OCI-LY3 (cell line): ENCODE measurements around the gene SLC4A1.
A peak's percentile ranks its signal among the peaks of the same experiment; 100 is the strongest.

Experiments used
- H2AFZ ChIP-seq: fragments of 200-600, 300-600 bp; shearing (Covaris generic); 2 replicates; pipeline ENCODE4 v1.6.0; 2014; ENCODE audit warnings: antibody characterized with exemption, low read depth, low read length
- H3K27ac ChIP-seq: fragments of 200-600, 300-600 bp; sonication (generic); 2 replicates; pipeline ENCODE4 v1.5.1; 2014; ENCODE audit warnings: mild to moderate bottlenecking, low read length, moderate library complexity, mixed read lengths
- H3K27me3 ChIP-seq: fragments of 200-600, 300-600 bp; sonication (generic); 2 replicates; pipeline ENCODE4 v1.6.1; 2014; ENCODE audit warnings: low read depth, low read length, mixed read lengths
- H3K36me3 ChIP-seq: fragments of 200-600, 300-600 bp; sonication (generic); replicated peaks from 2 replicates; pipeline ENCODE3; 2014; ENCODE audit warnings: low read depth, low read length, mixed read lengths
- H3K4me1 ChIP-seq: fragments of 300-600, 200-600 bp; sonication (generic); 2 replicates; pipeline ENCODE4 v1.6.1; 2014; ENCODE audit warnings: low read length, mixed read lengths
- H3K4me2 ChIP-seq: fragments of 200-600, 300-600 bp; sonication (generic); 2 replicates; pipeline ENCODE4 v1.6.1; 2014; ENCODE audit warnings: low read length, mixed read lengths
- H3K4me3 ChIP-seq: fragments of 300-600, 200-600 bp; sonication (generic); 2 replicates; pipeline ENCODE4 v1.5.1; 2014; ENCODE audit warnings: antibody characterized with exemption, mild to moderate bottlenecking, low read length, moderate library complexity
- H3K79me2 ChIP-seq: fragments of 300-600, 200-600 bp; shearing (Covaris generic); 2 replicates; pipeline ENCODE4 v1.6.1; 2014; ENCODE audit warnings: mild to moderate bottlenecking, low read length, mixed read lengths
- H3K9ac ChIP-seq: fragments of 300-600, 200-600 bp; shearing (Covaris generic); 2 replicates; pipeline ENCODE4 v1.6.0; 2014; ENCODE audit warnings: mild to moderate bottlenecking, low read length, moderate library complexity
- H3K9me3 ChIP-seq: fragments of 200-600, 300-600 bp; shearing (Covaris generic); 2 replicates; pipeline ENCODE4 v1.6.1; 2014; ENCODE audit warnings: low read length, mixed read lengths; ENCODE audit not compliant: insufficient read depth
- H4K20me1 ChIP-seq: fragments of 200-600, 300-600 bp; sonication (generic); 2 replicates; pipeline ENCODE4 v1.6.1; 2016; ENCODE audit warnings: low read length, mixed read lengths; ENCODE audit not compliant: insufficient read depth
- CTCF ChIP-seq: fragments of 200-600, 300-600 bp; sonication (generic); IDR thresholded peaks from 2 replicates; pipeline ENCODE4 v1.5.1; 2014; ENCODE audit warnings: antibody characterized with exemption, low read length, low read depth
- EZH2phosphoT487 ChIP-seq: fragments of 200-600 bp; shearing (Covaris generic); IDR thresholded peaks from 2 replicates; pipeline ENCODE4 v1.6.1; 2018; ENCODE audit warnings: antibody characterized with exemption, mixed run types, low read depth

Gene SLC4A1

GRCh38 chr17:44230140-44230539, 37.8 kb downstream of the SLC4A1 start:
- H3K4me2 ChIP-seq, result no peak overlapping the region
- no peak for TF ChIP-seq CTCF
- TF ChIP-seq EZH2phosphoT487, result no peak
- no peaks in the 10 kb centered on the region for H3K36me3 ChIP-seq
- H4K20me1 ChIP-seq, result no peaks in the 10 kb centered on the region
- H3K79me2 ChIP-seq, result no peaks in the 10 kb centered on the region
- peaks cover 9% of the 10 kb centered on the region; the same call in 1 of the 2 replicates for H3K4me1 ChIP-seq
- no peaks in the 10 kb centered on the region for H3K27me3 ChIP-seq
- no peaks in the 10 kb centered on the region for H3K9me3 ChIP-seq
- H3K4me3 ChIP-seq, result no peak overlapping the region
- no peak overlapping the region for H3K9ac ChIP-seq
- no peak overlapping the region for H3K27ac ChIP-seq
- H2AFZ ChIP-seq, result no peak overlapping the region

- TF ChIP-seq EZH2phosphoT487, result no peak
- no peak for TF ChIP-seq CTCF
Measured at GRCh38 chr17:44229090-44229489, 38.8 kb downstream of the SLC4A1 start.

GRCh38 chr17:44223541-44224071, 44.3 kb downstream of the SLC4A1 start:
- no peak overlapping the region for H2AFZ ChIP-seq
- no peak overlapping the region for H3K9ac ChIP-seq
- peaks cover 11% of the 10 kb centered on the region; the same call in 1 of the 2 replicates for H3K4me1 ChIP-seq
- no peaks in the 10 kb centered on the region for H3K9me3 ChIP-seq
- H3K27ac ChIP-seq, result no peak overlapping the region
- peaks cover 27% of the 10 kb centered on the region for H3K79me2 ChIP-seq
- H4K20me1 ChIP-seq, result no peaks in the 10 kb centered on the region
- H3K27me3 ChIP-seq, result no peaks in the 10 kb centered on the region
- H3K4me2 ChIP-seq, result no peak overlapping the region
- no peak for TF ChIP-seq CTCF
- no peak for TF ChIP-seq EZH2phosphoT487
- no peak overlapping the region for H3K4me3 ChIP-seq
- no peaks in the 10 kb centered on the region for H3K36me3 ChIP-seq

More at GRCh38 chr17:44229090-44229489, 38.8 kb downstream of the SLC4A1 start:
- Histone ChIP-seq H3K4me2 (no peak overlapping the region), H3K4me3 (no peak overlapping the region), H3K27me3 (no peaks in the 10 kb centered on the region), H4K20me1 (no peaks in the 10 kb centered on the region), H3K27ac (no peak overlapping the region), H3K9me3 (no peaks in the 10 kb centered on the region), H3K79me2 (no peaks in the 10 kb centered on the region), H3K4me1 (peaks cover 9% of the 10 kb centered on the region; the same call in 1 of the 2 replicates), H3K9ac (no peak overlapping the region), H2AFZ (no peak overlapping the region), H3K36me3 (no peaks in the 10 kb centered on the region)

- Histone ChIP-seq H3K4me2 (peak overlapping the region; percentile 85), H3K27ac (peak overlapping the region; percentile 95; the same call in 1 of the 2 replicates), H2AFZ (no peak overlapping the region), H3K36me3 (peaks cover 2% of the 10 kb centered on the region), H3K9me3 (no peaks in the 10 kb centered on the region), H3K79me2 (peaks cover 37% of the 10 kb centered on the region), H3K4me3 (peak overlapping the region; percentile 97), H3K9ac (peak overlapping the region; percentile 99), H3K27me3 (no peaks in the 10 kb centered on the region), H3K4me1 (peaks cover 15% of the 10 kb centered on the region), H4K20me1 (no peaks in the 10 kb centered on the region)
- no peak for TF ChIP-seq EZH2phosphoT487
- TF ChIP-seq CTCF, result peak; percentile 32; the same call in 1 of the 2 replicates
Measured at GRCh38 chr17:44222112-44222869, 45.6 kb downstream of the SLC4A1 start.
